SK-N-MC (cell line): ENCODE measurements around the gene PIGR.

Experiments
- EZH2 ChIP-seq: fragments of 200-600 bp; sonication (generic); IDR thresholded peaks from one replicate; pipeline ENCODE4 v1.6.1; 2017; ENCODE audit warnings: antibody characterized with exemption
- FOXP2 ChIP-seq: optimal IDR thresholded peaks from 2 replicates; pipeline ENCODE3; 2011; ENCODE audit warnings: mild to moderate bottlenecking, moderate library complexity; ENCODE audit not compliant: insufficient read depth; ENCODE audit errors: extremely low read length, control extremely low read depth
- POLR2AphosphoS5 ChIP-seq: IDR thresholded peaks from 2 replicates; pipeline ENCODE4 v1.6.1; 2012; ENCODE audit warnings: mild to moderate bottlenecking, low read depth, low read length, borderline replicate concordance

DNA sequence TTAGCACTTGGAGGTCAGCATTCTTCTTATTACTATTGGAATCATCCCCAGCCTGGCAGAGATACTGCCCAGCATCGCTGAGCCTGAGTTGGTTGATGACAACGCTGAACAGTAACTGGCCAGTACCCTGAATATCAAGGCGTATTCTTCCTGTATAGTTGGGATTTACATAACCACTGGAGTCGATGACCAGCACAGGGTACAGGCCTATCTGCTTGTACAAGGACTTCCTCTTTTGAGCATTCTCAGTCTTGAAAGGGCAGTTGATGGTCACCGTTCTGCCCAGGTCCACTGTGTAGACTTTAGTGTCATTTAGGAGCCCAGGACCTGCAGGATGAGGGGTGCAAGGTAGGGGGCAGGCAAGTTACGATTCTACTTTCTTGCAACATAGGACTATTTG, 8.8 kb downstream of the PIGR start:
- TF ChIP-seq EZH2 (no peak), POLR2AphosphoS5 (no peak), FOXP2 (no peak)
